Germinal center (tissue), 1 donor: ENCODE data around the gene ZNF143.
"Not testable (repeated sequence)": the region's sequence is repeated elsewhere in the genome, so short reads cannot be mapped to it uniquely, and the experiment has no call there.

ENCODE experiments used
- DNase-seq: peaks from one replicate; pipeline ENCODE4 v3.0.0; 2012; ENCODE audit warnings: mixed read lengths, low spot score

The ZNF143 gene

GRCh38 chr11:9460322-9461062 lies at the start of gene ZNF143:
TSS of gene ZNF143 (plus strand) at chr11:9461012. CDS start at chr11:9471309, 10,297 bp downstream.
- DNase-seq: peak; percentile 97

- no peak for DNase-seq
Observed at GRCh38 chr11:9428706-9429105, 32.1 kb upstream of the ZNF143 start.

- DNase-seq: no peak
Observed at GRCh38 chr11:9438611-9439010, 22.2 kb upstream of the ZNF143 start.

GRCh38 chr11:9446230-9446629 lies 14.6 kb upstream of the ZNF143 start:
- no peak for DNase-seq

- no peak for DNase-seq
Observed at GRCh38 chr11:9448576-9449352, 12.0 kb upstream of the ZNF143 start.

GRCh38 chr11:9452023-9452422 lies 8.8 kb upstream of the ZNF143 start:
- not testable (repeated sequence) for DNase-seq

GRCh38 chr11:9455722-9456121 lies 5.1 kb upstream of the ZNF143 start:
- no peak for DNase-seq

- DNase-seq: peak; percentile 6
Observed at GRCh38 chr11:9459667-9460321, 1.0 kb upstream of the ZNF143 start.

GRCh38 chr11:9461063-9461759 lies 399 bp downstream of the ZNF143 start:
- DNase-seq: peak; percentile 88

- peak; percentile 28 for DNase-seq
Observed at GRCh38 chr11:9461760-9462134, 935 bp downstream of the ZNF143 start.

GRCh38 chr11:9462172-9462799 lies 1.5 kb downstream of the ZNF143 start:
- no peak for DNase-seq

GRCh38 chr11:9462806-9463537 lies 2.2 kb downstream of the ZNF143 start:
- no peak for DNase-seq

GRCh38 chr11:9470765-9471164 lies 10.0 kb downstream of the ZNF143 start:
- DNase-seq: no peak

GRCh38 chr11:9473408-9473807 lies 12.6 kb downstream of the ZNF143 start:
- DNase-seq: no peak

- DNase-seq: no peak
Observed at GRCh38 chr11:9479899-9480298, 19.1 kb downstream of the ZNF143 start.

GRCh38 chr11:9489080-9489765 lies 28.4 kb downstream of the ZNF143 start:
- no peak for DNase-seq

GRCh38 chr11:9490376-9490775 lies 29.6 kb downstream of the ZNF143 start:
- no peak for DNase-seq

- DNase-seq: no peak
Observed at GRCh38 chr11:9493492-9493891, 32.7 kb downstream of the ZNF143 start.

GRCh38 chr11:9494316-9494715 lies 33.5 kb downstream of the ZNF143 start:
- DNase-seq: no peak

- no peak for DNase-seq
Observed at GRCh38 chr11:9495803-9496514, 35.1 kb downstream of the ZNF143 start.
